Suprapubic skin (tissue), 4 donors: ENCODE data around the gene MLXIP. TPM values are rescaled to one million over a fixed set of nuclear protein-coding genes. Genes with fewer than 3 reads are reported as not detected.
"Not testable (repeated sequence)": the region's sequence is repeated elsewhere in the genome, so short reads cannot be mapped to it uniquely, and the experiment has no call there.

Experiments
- DNase-seq, 2 donors: peaks; one replicate each; pipeline ENCODE4 v3.0.0-alpha.2; 2019; ENCODE audit warnings: low spot score in 2 of 2
- H3K27ac ChIP-seq: fragments of 200-600 bp; sonication (generic); one replicate; pipeline ENCODE4 v1.5.1; 2019
- H3K27me3 ChIP-seq: fragments of 200-600 bp; sonication (generic); one replicate; pipeline ENCODE4 v1.5.1; 2019
- H3K36me3 ChIP-seq: fragments of 200-600 bp; sonication (generic); one replicate; pipeline ENCODE4 v1.5.1; 2019
- H3K4me1 ChIP-seq: fragments of 200-600 bp; sonication (generic); one replicate; pipeline ENCODE4 v1.5.1; 2019
- H3K4me3 ChIP-seq: fragments of 200-600 bp; sonication (generic); one replicate; pipeline ENCODE4 v1.5.1; 2019; ENCODE audit warnings: mild to moderate bottlenecking
- H3K9me3 ChIP-seq: fragments of 200-600 bp; sonication (generic); one replicate; pipeline ENCODE4 v1.5.1; 2019
- CTCF ChIP-seq, 2 donors: fragments of 200-600 bp in 1 of 2; fragments of 450-650 bp in 1 of 2; sonication (generic) in 1 of 2; IDR thresholded peaks; one replicate each; pipeline ENCODE4 v1.5.1; 2016 to 2019; ENCODE audit warnings: antibody characterized with exemption in 2 of 2, mild to moderate bottlenecking in 1 of 2, moderate library complexity in 1 of 2
- EP300 ChIP-seq: sonication (generic); formaldehyde crosslinking; IDR thresholded peaks from one replicate; pipeline ENCODE4 v1.6.1; 2017; ENCODE audit warnings: antibody characterized with exemption
- POLR2A ChIP-seq, 2 donors: fragments of 450-650 bp; IDR thresholded peaks; one replicate each; pipeline ENCODE4 v1.6.1; 2017; ENCODE audit warnings: antibody characterized with exemption in 2 of 2, mild to moderate bottlenecking in 2 of 2, moderate library complexity in 2 of 2
- POLR2AphosphoS5 ChIP-seq, 3 donors: sonication (generic); formaldehyde crosslinking; IDR thresholded peaks; one replicate each; pipeline ENCODE4 v1.6.1; 2017; ENCODE audit warnings: antibody characterized with exemption in 3 of 3
- WGBS: methylation state at CpG from one replicate; pipeline ENCODE4 v1.1.5; 2018; 5-methylcytosine and 5-hydroxymethylcytosine counted together
- total RNA-seq, 4 donors: library from RNA; depleted of rRNA; stranded (reverse); fragments of >200 nt; gene quantifications; one replicate each; pipeline ENCODE4 v1.1.0, GENCODE V29; 2016

Gene MLXIP
- total RNA-seq, 4 donors from 2014 or later, result 25.2 to 91.4 (median 35.4) TPM

GRCh38 chr12:122099856-122100255, 21.3 kb downstream of the MLXIP start:
- WGBS, result 35% methylated on average over 3 of the region's 3 CpGs

GRCh38 chr12:122100568-122100967, 22.0 kb downstream of the MLXIP start:
- H3K27ac ChIP-seq, result no peak overlapping the region
- peaks cover 65% of the 10 kb centered on the region for H3K4me1 ChIP-seq
- 83% methylated on average over 1 of the region's 1 CpG for WGBS
- TF ChIP-seq CTCF (IDR thresholded peaks at IDR 0.05) (no peak), POLR2AphosphoS5 (IDR thresholded peaks at IDR 0.05) (no peak), EP300 (no peak), POLR2A (IDR thresholded peaks at IDR 0.05) (no peak)
- no peak for DNase-seq
- no peak overlapping the region for H3K4me3 ChIP-seq
- no peaks in the 10 kb centered on the region for H3K36me3 ChIP-seq
- no peaks in the 10 kb centered on the region for H3K9me3 ChIP-seq
- no peaks in the 10 kb centered on the region for H3K27me3 ChIP-seq

More at GRCh38 chr12:122099856-122100255, 21.3 kb downstream of the MLXIP start:
- no peaks in the 10 kb centered on the region for H3K27me3 ChIP-seq
- H3K4me1 ChIP-seq, result peaks cover 67% of the 10 kb centered on the region
- H3K36me3 ChIP-seq, result no peaks in the 10 kb centered on the region
- no peak overlapping the region for H3K27ac ChIP-seq
- DNase-seq, result peak in 1 of 2 donors; percentile 21
- H3K9me3 ChIP-seq, result no peaks in the 10 kb centered on the region
- TF ChIP-seq CTCF (IDR thresholded peaks at IDR 0.05), result no peak
- no peak overlapping the region for H3K4me3 ChIP-seq

- H3K4me3 ChIP-seq, result no peak overlapping the region
- H3K27ac ChIP-seq, result no peak overlapping the region
- no peaks in the 10 kb centered on the region for H3K36me3 ChIP-seq
- H3K27me3 ChIP-seq, result no peaks in the 10 kb centered on the region
- no peak for DNase-seq
- H3K4me1 ChIP-seq, result peaks cover 59% of the 10 kb centered on the region
- TF ChIP-seq EP300 (no peak), CTCF (IDR thresholded peaks at IDR 0.05) (no peak), POLR2AphosphoS5 (IDR thresholded peaks at IDR 0.05) (no peak), POLR2A (IDR thresholded peaks at IDR 0.05) (no peak)
- H3K9me3 ChIP-seq, result no peaks in the 10 kb centered on the region
- WGBS, result 88% methylated on average over 3 of the region's 3 CpGs
These were observed 23.8 kb downstream of the MLXIP start for GRCh38 chr12:122102331-122102730.

- H3K4me3 ChIP-seq, result no peak overlapping the region
- 63% methylated on average over 7 of the region's 7 CpGs for WGBS
- TF ChIP-seq EP300, result no peak
- no peak for TF ChIP-seq CTCF (IDR thresholded peaks at IDR 0.05)
- no peak for TF ChIP-seq POLR2A (IDR thresholded peaks at IDR 0.05)
- no peak for TF ChIP-seq POLR2AphosphoS5 (IDR thresholded peaks at IDR 0.05)
- no peaks in the 10 kb centered on the region for H3K9me3 ChIP-seq
- DNase-seq, result peak in 1 of 2 donors; percentile 42
- no peaks in the 10 kb centered on the region for H3K36me3 ChIP-seq
- H3K4me1 ChIP-seq, result peaks cover 44% of the 10 kb centered on the region
- no peak overlapping the region for H3K27ac ChIP-seq
- no peaks in the 10 kb centered on the region for H3K27me3 ChIP-seq
These were observed 26.3 kb downstream of the MLXIP start for GRCh38 chr12:122104844-122105243.

- peaks cover 37% of the 10 kb centered on the region for H3K4me1 ChIP-seq
- not testable (repeated sequence) for H3K27ac ChIP-seq, H3K9me3 ChIP-seq, H3K27me3 ChIP-seq, H3K36me3 ChIP-seq, H3K4me3 ChIP-seq
- DNase-seq, result peak in 1 of 2 donors; percentile 22
- 79% methylated on average over 11 of the region's 11 CpGs for WGBS
These were observed 26.9 kb downstream of the MLXIP start for GRCh38 chr12:122105496-122105895.

DNA sequence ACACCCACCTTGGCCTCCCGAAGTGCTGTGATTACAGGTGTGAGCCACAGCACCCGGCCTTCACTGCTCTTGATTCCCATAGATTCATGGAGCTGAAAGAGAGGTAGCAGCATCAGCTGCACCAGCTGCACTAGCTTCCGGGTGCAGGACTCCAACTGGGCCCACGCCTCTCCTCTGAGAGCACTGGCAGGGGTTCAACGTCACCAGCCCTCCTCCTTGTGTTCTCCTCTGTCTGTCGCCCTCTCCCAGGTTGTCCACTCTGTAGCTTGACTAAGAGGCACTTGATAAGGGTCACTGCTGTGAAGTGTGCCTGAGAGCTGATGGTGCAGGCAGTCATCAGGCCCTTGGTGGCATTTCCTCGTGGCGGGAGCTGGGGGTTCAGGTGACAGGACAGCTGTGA, 28.3 kb downstream of the MLXIP start:
- Histone ChIP-seq H3K36me3 (no peaks in the 10 kb centered on the region), H3K27ac (no peak overlapping the region), H3K4me1 (peaks cover 35% of the 10 kb centered on the region), H3K27me3 (no peaks in the 10 kb centered on the region), H3K4me3 (no peak overlapping the region), H3K9me3 (no peaks in the 10 kb centered on the region)
- TF ChIP-seq EP300 (no peak), POLR2AphosphoS5 (IDR thresholded peaks at IDR 0.05) (no peak), POLR2A (IDR thresholded peaks at IDR 0.05) (no peak), CTCF (IDR thresholded peaks at IDR 0.05) (no peak)
- peak in 1 of 2 donors; percentile 40 for DNase-seq
- WGBS, result 81% methylated on average over 6 of the region's 8 CpGs
